Lung microvascular endothelial cell (primary cell): ENCODE results near the gene RAB4B. TPM values are rescaled to one million over a fixed set of nuclear protein-coding genes. Genes with fewer than 3 reads are reported as not detected.
"Not testable (repeated sequence)": the region's sequence is repeated elsewhere in the genome, so short reads cannot be mapped to it uniquely, and the experiment has no call there.

Experiments used
- DNase-seq, 2 donors: peaks; one replicate each; pipeline versions ENCODE4 v3.0.0 to v3.0.0-alpha.2; 2010; ENCODE audit warnings: low read depth in 2 of 2
- total RNA-seq: library from RNA; depleted of rRNA; stranded (reverse); fragments of >200 nt; gene quantifications from 2 replicates; pipeline ENCODE4 v1.2.1, GENCODE V29; 2014

Gene RAB4B, protein sequence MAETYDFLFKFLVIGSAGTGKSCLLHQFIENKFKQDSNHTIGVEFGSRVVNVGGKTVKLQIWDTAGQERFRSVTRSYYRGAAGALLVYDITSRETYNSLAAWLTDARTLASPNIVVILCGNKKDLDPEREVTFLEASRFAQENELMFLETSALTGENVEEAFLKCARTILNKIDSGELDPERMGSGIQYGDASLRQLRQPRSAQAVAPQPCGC
- 7.6 and 14.1 TPM in 2 replicates for total RNA-seq

DNA sequence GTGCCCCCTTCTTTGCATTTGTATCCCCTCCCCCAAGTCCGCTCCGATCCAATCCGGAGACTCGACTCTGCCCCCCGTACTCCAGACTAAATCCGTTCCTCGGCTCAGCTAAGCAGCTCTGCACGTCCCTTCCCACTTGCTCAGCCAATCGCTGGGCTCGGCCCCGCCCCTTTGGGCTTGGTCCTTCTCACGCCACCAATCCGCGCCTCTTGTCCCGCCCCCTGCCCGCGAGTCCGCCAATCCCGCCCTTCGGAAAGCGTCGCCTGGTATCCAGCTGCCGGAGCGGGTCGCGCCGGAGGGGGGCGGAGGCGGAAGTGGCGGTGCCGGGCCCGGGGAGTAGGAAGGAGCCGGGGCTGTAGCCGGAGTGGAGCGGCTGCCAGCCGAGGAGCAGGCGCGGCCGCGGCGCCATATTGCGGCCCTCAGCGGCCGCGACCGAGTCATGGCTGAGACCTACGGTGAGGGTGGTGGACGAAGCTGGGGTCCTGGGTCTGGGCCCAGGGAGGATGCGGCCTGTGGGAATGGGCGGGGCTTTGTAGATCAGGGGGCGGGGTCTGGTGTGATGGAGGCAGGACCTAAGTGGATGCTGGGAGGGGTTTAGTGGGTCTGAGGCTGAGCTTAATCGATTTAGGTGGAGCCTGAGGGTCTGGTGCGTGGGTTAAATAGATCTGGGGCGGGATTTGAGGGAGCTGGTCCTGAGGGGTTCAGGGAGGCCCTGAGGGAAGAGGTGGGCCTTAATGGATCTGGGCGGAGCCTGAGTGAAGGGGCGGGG lies at the start of gene RAB4B:
TSS of gene RAB4B (plus strand) at position 311 of the 769 bp plus-strand sequence. CDS start at position 440, 129 bp downstream.
- DNase-seq: peak; percentile 100

DNA sequence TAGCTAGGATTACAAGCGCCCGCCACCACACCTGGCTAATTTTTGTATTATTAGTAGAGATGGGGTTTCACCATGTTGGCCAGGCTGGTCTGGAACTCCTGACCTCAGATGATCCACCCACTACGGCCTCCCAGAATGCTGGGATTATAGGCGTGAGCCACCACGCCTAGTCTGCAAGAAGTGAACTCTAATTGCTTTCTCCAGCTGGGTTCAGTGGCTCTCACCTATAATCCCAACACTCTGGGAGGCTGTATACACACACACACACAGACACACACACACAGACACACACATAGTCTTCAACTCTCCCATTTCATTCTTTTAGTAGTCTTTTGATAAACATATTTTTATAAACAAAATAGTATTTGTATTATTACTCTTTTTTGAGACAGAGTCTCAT lies 48.0 kb upstream of the RAB4B start:
- not testable (repeated sequence) for DNase-seq

DNA sequence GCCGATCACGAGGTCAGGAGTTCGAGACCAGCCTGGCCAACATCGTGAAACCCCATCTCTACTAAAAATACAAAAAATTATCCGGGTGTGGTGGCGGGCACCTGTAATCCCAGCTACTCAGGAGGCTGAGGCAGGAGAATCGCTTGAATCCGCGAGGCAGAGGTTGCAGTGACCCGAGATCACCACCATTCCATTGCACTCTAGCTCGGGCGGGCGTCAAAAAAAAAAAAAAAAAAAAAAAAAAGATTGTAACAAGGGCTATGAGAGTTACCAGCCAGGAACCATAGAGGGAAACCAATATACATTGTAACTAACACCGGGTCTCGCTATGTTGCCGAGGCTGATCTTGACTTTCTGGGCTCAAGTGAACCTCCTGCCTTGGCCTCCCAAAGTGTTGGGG lies 45.7 kb upstream of the RAB4B start:
- DNase-seq: not testable (repeated sequence)

DNA sequence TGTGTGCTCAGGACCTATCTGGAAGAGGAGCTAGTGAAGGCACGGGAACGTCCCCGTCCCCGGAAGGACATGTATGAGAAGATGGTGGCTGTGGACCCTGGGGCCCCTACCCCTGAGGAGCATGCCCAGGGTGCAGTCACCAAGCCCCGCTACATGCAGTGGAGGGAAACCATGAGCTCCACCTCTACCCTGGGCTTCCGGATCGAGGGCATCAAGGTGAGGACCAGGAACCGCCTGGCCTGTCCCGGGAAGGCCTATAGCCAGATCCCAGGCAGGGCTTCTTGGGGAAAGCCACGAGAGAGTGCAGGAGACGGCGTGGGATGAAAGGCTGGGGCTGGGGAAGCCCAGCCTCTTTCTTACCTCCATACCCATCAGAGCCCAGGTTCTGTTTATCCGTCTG lies 44.9 kb upstream of the RAB4B start:
- DNase-seq: no peak

DNA sequence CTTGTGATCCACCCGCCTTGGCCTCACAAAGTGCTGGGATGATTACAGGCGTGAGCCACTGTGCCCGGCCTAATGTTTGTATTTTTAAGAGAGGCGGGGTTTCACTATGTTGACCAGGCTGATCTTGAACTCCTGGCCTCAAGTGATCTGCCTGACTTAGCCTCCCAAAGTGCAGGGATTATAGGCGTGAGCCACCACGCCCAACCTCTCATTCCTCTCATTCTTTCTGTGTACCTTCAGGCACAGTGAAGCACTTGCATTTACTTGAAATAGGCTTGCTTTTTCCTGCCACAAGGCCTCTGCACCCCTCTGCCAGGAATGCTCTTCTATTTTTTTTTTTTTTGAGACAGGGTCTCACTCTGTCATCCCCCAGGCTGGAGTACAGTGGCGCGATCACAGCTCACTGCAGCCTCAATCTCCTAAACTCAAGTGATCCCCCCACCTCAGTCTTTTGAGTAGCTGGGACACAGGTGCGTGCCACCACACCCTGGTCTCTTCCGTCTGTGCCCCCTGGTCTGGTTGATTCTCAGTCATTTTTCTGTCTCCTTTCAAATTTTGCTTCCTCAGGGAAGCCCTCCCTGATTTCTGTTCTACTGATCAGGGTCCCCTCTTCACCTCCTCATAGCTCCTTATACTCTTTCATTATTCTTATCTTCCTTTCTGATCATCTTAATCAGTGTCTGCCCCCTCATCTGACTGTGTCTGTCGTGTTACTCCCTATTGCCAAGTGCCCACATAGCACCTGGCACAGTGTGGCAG lies 42.9 kb upstream of the RAB4B start:
- DNase-seq: no peak

DNA sequence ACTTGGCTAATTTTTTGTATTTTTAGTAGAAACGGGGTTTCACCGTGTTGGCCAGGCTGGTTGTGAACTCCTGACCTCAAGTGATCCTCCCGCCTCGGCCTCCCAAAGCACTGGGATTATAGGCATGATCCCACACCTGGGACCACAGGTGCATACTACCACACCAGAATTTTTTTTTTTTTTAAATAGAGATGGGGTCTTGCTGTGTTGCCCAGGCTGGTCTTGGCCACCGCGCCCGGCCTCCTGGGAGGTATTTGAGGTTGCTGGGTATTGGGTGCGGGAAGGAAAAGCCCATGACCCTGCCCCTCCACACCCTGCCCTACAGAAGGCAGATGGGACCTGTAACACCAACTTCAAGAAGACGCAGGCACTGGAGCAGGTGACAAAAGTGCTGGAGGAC lies 41.4 kb upstream of the RAB4B start:
- no peak for DNase-seq

DNA sequence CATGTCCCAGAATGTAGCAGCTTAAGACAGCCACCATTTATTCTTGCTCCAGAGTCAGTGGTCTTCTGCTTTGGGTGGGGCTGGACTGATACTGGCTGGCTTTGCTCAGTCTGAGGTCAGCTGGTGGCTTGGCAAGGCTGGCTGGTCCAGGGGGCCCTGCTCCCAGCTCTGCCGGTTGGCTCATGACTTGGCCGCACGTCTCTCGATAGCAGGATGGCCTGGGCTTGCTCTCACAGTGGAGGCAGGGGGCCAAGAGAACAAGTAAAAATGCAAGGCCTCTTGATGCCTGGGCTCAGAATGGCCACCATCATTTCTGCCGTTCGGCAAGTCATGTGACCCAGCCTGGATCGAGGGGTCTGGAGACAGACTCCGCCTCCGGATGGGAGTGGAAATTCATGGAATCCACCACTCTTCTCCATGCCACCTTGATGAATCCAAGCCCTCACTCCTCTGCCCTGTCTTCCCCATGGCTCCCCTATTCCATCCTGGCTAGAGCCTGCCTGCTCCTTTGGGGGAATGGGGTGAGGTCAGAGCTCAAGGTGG lies 40.9 kb upstream of the RAB4B start:
- no peak for DNase-seq

DNA sequence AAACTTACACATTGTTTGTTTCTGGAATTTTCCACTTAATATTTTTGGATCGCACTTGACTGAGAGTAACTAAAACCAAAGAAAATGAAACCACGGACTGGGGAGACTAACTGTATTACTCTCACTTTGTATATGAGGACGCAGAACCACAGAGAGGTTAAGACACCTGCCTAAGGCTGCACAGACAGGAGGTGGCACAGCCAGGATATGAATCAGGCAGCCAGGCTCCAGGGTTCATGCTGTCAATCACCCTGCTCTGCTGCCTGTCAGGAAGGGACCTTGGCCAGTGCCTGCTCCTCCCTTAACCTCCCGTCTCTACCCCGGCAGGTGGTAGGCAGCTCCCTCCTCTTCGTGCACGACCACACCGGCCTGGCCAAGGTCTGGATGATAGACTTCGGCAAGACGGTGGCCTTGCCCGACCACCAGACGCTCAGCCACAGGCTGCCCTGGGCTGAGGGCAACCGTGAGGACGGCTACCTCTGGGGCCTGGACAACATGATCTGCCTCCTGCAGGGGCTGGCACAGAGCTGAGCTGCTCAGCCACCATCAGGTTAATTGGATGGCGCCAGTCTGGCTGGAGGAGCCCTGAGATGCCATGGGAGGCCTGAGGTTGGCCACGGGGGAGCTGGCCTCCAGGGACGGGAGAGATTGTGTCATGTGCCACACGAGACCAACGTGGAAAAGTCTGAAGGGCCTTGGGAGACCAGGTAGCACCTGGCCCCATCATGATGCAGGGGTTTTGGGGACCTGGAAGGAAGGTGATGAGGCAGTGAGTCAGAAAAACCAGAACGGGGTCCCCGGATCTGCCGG lies 38.8 kb upstream of the RAB4B start:
- no peak for DNase-seq

DNA sequence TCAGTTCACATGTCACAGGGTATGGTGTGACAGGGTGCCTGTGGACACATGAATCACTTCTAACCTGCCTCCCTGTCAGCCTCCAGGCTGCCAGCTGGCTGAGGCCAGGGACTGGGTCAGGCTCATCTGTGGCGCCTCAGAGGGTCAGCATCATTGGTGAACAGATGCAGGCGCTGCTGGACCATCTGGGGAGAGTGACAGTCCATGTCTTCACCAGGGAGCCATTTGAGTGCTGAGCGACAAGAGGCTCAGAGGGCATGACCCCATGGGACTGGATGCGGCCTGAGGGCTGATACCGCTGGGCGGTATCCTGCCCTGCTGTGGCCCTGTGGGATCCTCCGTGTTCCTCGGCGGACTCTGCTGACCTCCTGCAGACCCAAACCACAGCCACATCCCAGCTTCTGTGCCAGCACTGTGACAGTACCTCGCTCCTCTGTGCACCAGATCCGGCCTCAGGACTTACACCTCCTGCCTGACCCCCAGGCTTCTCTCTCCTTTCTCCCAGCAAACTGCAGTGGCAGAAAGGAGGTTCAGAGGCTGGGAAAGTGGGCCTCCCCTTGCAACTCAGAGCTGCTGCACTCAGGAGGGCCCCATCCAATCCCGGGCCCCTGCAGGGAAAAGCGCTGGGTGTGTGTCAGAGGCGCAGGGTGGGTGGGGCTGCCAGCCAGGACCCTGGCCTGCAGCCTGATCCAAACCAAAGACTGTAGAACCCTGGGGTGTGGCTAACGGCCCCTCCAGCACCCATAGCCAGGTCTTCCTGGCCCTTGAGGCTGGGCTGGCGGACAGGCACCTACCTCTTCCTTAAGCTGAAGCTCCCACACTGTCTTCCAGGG lies 38.0 kb upstream of the RAB4B start:
- DNase-seq: no peak

DNA sequence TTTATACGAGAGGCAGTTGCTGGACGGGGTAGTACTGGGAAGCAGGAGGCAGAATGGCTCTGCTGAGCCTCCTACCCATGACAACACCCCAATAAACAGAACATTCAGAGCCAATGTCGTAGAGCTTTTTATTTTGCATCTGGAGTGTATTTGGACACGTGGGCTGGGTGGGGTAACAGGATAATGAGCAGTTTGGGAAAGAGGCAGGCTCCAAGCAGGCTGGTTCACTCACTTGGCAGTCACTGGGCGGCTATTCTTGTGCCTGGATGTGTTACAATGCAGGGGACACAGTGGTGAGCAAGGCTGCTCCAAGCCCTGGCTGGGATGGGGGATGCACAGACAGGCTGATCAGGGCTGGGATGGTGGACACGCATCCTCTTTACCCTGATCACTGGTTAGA lies 37.3 kb upstream of the RAB4B start:
- DNase-seq: no peak

DNA sequence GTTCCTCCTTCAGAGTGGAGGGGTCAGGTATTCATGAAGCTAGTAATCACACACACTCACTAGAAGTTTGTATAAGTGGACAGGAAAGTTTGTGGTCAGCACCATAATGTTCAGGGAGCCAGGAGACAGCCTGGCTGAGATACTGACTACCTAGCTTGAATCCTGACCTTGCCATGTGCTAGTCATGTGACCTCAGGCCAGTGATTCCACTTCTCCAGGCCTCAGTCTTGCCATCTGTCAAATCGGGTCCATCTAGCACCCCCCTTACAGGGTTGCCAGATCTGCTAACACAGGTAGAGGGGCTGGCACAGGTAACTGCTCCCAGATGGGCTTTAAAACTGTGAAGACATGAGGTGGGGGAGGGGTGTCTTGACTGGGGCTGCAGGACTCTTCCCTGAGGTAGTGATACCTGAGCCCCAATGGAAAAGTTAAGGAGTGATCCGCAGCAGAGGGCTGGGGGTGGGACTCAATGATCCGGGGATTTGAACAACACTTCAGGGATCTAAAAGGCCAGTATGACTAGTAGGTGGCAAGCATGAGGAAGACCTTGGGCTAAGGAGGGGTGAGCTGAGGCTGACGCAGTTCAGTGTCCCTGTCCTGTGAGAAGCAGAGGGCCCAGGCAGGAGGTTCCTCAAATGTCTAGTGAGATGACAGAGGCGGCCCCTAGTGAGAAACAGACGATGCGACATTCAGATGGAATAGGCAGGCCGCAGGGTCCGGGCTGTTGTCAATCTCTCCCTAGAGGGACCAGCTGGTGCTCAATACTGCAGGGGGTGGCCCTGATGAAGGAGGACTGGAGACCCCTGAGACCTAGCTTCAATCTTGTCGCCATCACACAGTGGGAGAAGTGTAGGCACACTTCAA lies 36.3 kb upstream of the RAB4B start:
- DNase-seq: no peak

DNA sequence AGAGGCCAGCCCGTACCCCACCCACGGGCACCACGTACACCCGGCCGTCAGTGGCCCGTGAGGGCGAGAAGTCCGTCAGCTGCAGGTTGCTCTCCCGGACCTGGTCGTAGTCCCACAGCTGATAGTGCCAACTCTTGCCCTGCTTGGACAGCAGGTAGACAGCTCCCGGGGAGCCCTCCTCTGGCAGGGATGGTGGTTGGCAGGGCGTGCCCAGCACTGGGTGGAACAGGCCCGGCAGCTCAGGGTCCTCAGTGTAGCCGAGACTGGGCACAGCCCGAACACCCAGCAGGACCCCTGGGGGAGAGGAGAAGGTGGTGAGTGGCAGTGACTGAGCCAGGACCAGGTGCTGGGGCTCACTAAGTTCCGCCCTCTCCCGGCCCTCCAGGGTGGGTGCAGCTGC lies 35.6 kb upstream of the RAB4B start:
- DNase-seq: no peak

DNA sequence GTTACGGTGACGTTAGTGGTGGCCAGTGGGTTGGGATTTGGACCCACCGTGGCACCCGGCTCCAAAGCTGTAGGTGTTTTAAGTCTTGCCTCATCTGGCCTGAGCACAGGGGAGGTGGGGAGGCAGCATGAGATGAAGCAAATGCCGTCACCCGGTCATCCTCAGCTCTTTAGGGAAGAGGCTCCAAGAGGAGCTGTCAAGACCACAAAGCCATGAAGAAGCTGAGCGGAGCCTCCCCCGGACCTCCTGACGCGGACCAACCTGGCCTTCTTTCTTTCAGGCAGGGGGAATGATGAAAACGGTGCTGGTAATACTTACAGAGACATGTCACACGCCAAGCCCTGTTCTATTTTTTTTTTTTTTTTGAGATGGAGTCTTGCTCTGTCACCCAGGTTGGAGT lies 35.2 kb upstream of the RAB4B start:
- no peak for DNase-seq

DNA sequence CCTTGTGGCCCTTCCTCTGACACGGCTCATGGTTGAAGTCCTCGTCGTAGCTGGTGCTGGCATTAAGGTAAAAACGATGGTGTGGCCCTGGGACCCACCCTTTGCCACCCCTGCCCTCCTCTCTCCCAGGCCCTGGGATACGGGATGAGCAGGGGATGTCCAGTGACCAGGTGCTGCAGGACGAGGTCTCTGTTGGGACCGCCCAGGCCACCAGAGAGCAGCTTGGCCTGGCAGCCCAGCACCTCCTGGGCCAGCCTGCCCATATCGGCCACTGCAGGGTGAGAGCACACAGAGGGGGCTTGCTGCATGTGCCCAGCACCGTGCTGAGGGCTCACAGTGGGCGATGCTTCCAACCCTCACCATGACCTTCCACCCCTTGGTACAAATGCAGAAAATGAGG lies 34.1 kb upstream of the RAB4B start:
- no peak for DNase-seq

DNA sequence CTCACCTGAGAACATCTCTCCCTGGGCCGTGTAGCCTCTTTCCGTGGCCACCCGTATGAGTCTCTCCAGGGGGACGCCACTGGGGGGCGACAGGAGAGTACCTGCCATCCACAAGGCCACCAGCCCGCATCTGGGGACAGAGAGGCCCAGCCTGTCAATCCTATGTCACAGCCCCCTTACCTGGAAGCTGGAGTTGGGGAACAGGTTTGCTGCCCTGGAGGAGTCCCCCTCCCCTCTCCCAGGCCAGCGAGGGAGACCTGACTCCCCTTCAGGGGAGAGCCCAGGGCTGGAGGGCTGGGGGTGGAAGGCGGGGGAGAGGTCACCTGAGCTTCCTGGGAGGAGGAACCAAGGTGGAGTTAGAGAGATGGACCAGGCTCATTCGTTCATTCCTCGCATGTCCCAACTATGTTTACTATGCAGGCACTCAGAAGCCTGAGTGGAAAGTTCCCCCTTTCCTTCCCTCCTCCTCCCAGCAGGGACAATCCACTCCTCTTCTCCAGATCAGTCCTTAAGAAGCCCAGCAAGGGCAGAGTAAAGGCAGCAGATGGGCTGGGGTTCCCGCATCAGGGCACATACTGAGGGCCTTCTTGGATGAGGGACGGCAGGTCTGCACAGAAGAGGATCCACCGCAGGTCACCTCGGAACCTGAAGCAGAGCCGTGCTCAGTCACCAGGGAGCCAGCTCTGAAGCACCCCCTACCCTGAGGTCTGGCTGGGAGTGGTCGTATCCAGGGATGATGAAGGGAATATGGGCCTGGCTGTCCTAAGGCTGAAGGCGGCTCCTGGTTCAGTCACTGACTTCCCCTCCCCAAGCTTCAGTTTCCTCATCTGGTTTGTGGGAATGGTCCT lies 33.3 kb upstream of the RAB4B start:
- DNase-seq: peak in 1 of 2 donors; percentile 58

DNA sequence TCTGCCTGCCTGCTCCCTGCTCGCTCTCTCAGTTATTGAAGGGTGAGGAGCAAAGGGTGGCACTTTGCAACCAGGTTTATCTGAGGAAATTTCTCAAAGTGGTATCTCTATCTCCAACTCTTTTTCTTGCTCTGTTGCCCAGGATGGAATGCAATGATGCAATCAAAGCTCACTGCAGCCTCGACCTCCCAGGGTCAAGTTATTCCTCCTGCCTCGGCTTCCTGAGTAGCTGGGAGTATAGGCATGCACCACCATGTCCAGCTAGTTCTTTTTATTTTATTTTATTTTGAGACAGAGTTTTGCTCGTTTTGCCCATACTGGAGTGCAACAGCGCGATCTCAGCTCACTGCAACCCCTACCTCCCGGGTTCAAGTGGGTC lies 32.7 kb upstream of the RAB4B start:
- DNase-seq: peak; percentile 40 to 42

DNA sequence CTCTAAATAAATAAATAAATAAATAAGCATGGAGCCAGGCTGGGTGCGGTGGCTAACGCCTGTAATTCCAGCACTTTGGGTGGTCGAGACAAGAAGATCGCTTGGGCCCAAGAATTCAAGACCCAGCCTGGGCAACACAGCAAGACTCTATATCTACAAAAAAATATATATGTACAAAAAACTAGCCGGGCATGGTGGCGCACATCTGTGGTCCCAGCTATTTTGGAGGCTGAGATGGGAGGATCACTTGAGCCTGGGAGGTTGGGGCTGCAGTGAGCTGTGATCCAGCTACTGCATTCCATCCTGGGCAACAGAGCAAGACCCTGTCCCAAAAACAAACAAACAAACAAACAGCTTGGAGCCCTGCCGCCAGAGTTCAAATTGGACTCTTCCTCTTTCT lies 30.5 kb upstream of the RAB4B start:
- no peak for DNase-seq

DNA sequence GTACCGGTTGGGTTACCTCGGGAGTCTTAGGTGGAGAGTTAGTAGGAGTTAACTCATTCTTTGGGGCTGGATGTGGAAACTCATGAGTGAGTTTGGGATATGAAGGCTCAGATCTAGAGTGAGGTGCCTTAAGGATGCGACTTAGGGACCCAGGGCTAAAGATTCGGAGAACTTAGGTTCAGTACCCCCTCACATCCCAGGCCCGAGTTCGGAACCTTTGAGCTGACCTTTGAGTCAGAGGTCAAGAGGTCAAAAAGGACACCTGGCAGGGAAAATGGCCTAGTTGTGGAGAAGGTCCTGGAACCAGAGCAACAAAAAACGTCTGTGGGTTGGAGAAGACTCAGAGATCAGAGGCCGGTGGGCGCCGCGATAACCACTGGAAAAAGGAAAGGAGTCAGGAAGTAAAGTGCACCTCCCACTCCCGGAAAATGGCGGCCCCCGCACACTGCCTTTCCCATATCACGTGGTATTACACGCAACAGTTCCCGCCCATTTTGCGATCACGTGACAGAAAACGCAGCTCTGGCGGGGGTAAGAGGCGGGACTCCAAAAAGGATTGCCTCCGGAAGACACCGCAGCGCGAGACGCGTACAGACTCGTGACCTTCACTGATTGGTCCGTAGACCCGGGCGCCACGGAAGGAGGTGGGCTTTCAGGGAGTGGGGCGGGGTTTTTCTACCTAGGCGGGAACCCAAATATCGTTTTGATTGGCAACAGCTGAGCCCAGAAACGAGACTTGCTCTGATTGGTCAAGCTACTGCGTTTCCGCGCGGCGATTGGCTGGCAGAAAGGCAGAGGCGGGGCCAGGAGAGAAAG lies 27.8 kb upstream of the RAB4B start, which contains the start of gene ACTMAP:
TSS of gene ACTMAP (minus strand) at position 420 of the 816 bp plus-strand sequence. CDS start 674 bp downstream, outside the sequence.
- peak; percentile 100 for DNase-seq
